Panc1 (cell line): ENCODE results near the gene KRIT1. TPM values are rescaled to one million over a fixed set of nuclear protein-coding genes. Genes with fewer than 3 reads are reported as not detected.

Source experiments
- ATAC-seq: fragments of 200-7000 bp; cut with Tn5 transposase; 2 replicates; pipeline ENCODE4 v1.9.1; 2020; ENCODE audit warnings: mild to moderate bottlenecking, moderate library complexity
- BruUV-seq: library from RNA; stranded (reverse); fragments of 400-500 nt; replicated peaks from 2 replicates; lab custom pipeline; 2021; lab: Mats Ljungman, UMichigan
- CTCF ChIA-PET: fragments of 300-600 bp; sonication (Branson Sonifier 250); formaldehyde crosslinking; loops from one replicate; lab custom pipeline; 2022; ENCODE audit warnings: antibody characterized with exemption; lab: Charles Lee
- POLR2A ChIA-PET: fragments of 300-600 bp; sonication (Branson Sonifier 250); formaldehyde crosslinking; loops from one replicate; lab custom pipeline; 2022; ENCODE audit warnings: antibody characterized with exemption; lab: Charles Lee
- DNase-seq: peaks from one replicate; pipeline ENCODE4 v3.0.0-alpha.2; 2010; ENCODE audit warnings: low read depth, low spot score
- H3K27ac ChIP-seq: 2 replicates; pipeline ENCODE4 v1.5.1; 2011; ENCODE audit warnings: mild to moderate bottlenecking, low read length, inconsistent platforms
- H3K27me3 ChIP-seq: fragments of 200-500 bp; sonication (Bioruptor generic); 2 replicates; pipeline ENCODE4 v1.6.0; 2014; ENCODE audit warnings: low read length, inconsistent platforms; ENCODE audit not compliant: control insufficient read depth, insufficient read depth
- H3K36me3 ChIP-seq: fragments of 200-500 bp; sonication (Bioruptor generic); 2 replicates; pipeline ENCODE4 v1.5.1; 2014; ENCODE audit warnings: inconsistent platforms, mild to moderate bottlenecking, low read length, moderate library complexity; ENCODE audit not compliant: control insufficient read depth, insufficient read depth
- H3K4me1 ChIP-seq: 2 replicates; pipeline ENCODE4 v1.5.1; 2011; ENCODE audit warnings: inconsistent platforms, mild to moderate bottlenecking, low read length, moderate library complexity; ENCODE audit not compliant: control insufficient read depth, insufficient read depth
- H3K4me3 ChIP-seq, 2 experiments: 2 replicates each; pipeline ENCODE4 v1.5.1; 2011 to 2012; ENCODE audit warnings: low read depth in 2 of 2, low read length in 2 of 2, mild to moderate bottlenecking in 2 of 2, inconsistent platforms in 1 of 2, moderate library complexity in 1 of 2
- H3K9me3 ChIP-seq: fragments of 200-500 bp; sonication (Bioruptor generic); 2 replicates; pipeline ENCODE4 v1.5.1; 2014; ENCODE audit warnings: low read depth, mild to moderate bottlenecking, inconsistent platforms, low read length, moderate library complexity; ENCODE audit not compliant: control insufficient read depth, insufficient read depth
- POLR2AphosphoS5 ChIP-seq: IDR thresholded peaks from 2 replicates; pipeline ENCODE4 v1.6.1; 2012; ENCODE audit warnings: mild to moderate bottlenecking, low read depth, low read length, moderate library complexity
- SIN3A ChIP-seq: IDR thresholded peaks from 2 replicates; pipeline ENCODE4 v1.6.1; 2012; ENCODE audit warnings: low read depth, mild to moderate bottlenecking, low read length, moderate library complexity, borderline replicate concordance; ENCODE audit not compliant: insufficient read depth
- TCF7L2 ChIP-seq: IDR thresholded peaks from 2 replicates; pipeline ENCODE4 v1.6.1; 2011; ENCODE audit warnings: mild to moderate bottlenecking, low read depth, low read length, inconsistent platforms
- in situ Hi-C: cut with HindIII; loops from 2 replicates; pipeline ENCODE4 v1.10.0; 2016; ENCODE audit warnings: low sequenced_read_pairs, low pct_unique_long_range_greater_than_20kb
- intact Hi-C: fragments of 100-400 bp; cut with micrococcal nuclease; formaldehyde crosslinking; loops from one replicate; pipeline ENCODE4 v1.10.0; 2022; ENCODE audit not compliant: unreplicated experiment
- total RNA-seq: library from RNA; stranded (reverse); gene quantifications from one replicate; pipeline ENCODE4 v1.2.1, GENCODE V29; 2021; ENCODE audit not compliant: unreplicated experiment
- TF ChIP-seq, protein P1 (sequence below): fragments of 450-650 bp; IDR thresholded peaks from 2 replicates; pipeline ENCODE4 v1.5.1; 2017; ENCODE audit warnings: mild to moderate bottlenecking
- TF ChIP-seq, protein P2 (sequence below), 2 experiments: IDR thresholded peaks; 2 replicates each; pipeline ENCODE4 v1.6.1; 2011 to 2012; ENCODE audit warnings: low read depth in 2 of 2, control low read depth in 1 of 2, low read length in 1 of 2, mild to moderate bottlenecking in 1 of 2, moderate library complexity in 1 of 2; ENCODE audit not compliant: insufficient read depth in 1 of 2

KRIT1 gene
- total RNA-seq, 1 experiment from 2014 or later: 50.1 TPM

DNA sequence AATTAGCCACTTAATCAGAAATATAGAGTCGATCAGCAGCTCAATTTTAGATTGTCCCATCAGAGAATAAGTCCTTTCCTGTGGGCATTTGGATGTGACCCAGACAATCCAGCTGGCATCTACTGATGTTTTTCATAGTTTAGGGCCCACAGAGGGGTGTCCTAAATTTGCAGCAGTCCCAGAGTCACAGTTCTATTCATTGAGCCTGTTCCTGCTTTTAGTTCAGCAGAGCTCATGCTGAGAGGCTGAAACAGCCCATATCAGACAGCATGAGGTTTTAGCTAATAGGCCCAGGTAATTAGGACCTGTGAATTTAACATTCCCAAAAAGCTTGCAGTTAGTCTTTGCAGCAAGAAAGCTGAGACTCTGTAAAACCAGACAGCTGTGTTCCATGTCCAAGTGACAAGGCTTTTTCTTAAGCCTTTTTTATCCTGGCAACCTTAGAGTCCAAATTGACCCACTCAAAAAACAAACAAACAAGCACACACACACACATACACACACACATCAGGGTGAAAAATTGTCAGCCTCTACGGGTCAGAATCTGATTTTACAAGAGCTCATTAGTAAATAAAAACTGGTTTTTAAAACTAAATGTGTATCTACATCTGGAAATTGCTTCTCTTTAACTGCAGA, 33.8 kb upstream of the KRIT1 start:
- CTCF ChIA-PET: no interaction called here

DNA sequence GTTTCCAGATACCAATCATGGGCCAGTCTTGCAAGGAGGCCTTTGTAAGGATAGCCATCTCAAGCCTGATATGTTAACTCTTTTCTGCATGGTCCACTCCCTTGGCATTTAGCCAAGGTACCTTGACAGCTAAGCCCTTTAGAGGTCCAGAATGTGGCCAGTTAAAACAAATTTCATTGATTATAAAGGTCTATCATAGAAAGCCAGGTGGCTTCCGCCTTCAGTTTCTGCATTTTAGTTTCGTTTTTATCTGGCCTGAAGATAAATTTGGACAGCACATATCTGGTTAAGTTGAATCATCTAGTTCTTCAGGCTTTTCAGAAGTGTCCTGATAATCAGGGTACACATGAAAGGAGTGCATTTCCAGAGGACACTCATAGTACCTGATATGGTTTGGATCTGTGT, 30.7 kb upstream of the KRIT1 start:
- no peak for DNase-seq
- H3K9me3 ChIP-seq: no peaks in the 10 kb centered on the region
- CTCF ChIA-PET: no interaction called here
- no peak overlapping the region for H3K4me3 ChIP-seq
- POLR2A ChIA-PET: no interaction called here
- H3K4me1 ChIP-seq: no peaks in the 10 kb centered on the region
- no peaks in the 10 kb centered on the region for H3K27me3 ChIP-seq
- no peak for ATAC-seq
- no peaks in the 10 kb centered on the region for H3K36me3 ChIP-seq
- in situ Hi-C loops (no loop called here), intact Hi-C loops (no loop called here)
- H3K27ac ChIP-seq: no peak overlapping the region
- no TSS peak for BruUV-seq
- TF ChIP-seq TCF7L2 (no peak), POLR2AphosphoS5 (no peak), SIN3A (no peak)
- TF ChIP-seq, protein P1, sequence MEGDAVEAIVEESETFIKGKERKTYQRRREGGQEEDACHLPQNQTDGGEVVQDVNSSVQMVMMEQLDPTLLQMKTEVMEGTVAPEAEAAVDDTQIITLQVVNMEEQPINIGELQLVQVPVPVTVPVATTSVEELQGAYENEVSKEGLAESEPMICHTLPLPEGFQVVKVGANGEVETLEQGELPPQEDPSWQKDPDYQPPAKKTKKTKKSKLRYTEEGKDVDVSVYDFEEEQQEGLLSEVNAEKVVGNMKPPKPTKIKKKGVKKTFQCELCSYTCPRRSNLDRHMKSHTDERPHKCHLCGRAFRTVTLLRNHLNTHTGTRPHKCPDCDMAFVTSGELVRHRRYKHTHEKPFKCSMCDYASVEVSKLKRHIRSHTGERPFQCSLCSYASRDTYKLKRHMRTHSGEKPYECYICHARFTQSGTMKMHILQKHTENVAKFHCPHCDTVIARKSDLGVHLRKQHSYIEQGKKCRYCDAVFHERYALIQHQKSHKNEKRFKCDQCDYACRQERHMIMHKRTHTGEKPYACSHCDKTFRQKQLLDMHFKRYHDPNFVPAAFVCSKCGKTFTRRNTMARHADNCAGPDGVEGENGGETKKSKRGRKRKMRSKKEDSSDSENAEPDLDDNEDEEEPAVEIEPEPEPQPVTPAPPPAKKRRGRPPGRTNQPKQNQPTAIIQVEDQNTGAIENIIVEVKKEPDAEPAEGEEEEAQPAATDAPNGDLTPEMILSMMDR: no peak
- TF ChIP-seq, protein P2, sequence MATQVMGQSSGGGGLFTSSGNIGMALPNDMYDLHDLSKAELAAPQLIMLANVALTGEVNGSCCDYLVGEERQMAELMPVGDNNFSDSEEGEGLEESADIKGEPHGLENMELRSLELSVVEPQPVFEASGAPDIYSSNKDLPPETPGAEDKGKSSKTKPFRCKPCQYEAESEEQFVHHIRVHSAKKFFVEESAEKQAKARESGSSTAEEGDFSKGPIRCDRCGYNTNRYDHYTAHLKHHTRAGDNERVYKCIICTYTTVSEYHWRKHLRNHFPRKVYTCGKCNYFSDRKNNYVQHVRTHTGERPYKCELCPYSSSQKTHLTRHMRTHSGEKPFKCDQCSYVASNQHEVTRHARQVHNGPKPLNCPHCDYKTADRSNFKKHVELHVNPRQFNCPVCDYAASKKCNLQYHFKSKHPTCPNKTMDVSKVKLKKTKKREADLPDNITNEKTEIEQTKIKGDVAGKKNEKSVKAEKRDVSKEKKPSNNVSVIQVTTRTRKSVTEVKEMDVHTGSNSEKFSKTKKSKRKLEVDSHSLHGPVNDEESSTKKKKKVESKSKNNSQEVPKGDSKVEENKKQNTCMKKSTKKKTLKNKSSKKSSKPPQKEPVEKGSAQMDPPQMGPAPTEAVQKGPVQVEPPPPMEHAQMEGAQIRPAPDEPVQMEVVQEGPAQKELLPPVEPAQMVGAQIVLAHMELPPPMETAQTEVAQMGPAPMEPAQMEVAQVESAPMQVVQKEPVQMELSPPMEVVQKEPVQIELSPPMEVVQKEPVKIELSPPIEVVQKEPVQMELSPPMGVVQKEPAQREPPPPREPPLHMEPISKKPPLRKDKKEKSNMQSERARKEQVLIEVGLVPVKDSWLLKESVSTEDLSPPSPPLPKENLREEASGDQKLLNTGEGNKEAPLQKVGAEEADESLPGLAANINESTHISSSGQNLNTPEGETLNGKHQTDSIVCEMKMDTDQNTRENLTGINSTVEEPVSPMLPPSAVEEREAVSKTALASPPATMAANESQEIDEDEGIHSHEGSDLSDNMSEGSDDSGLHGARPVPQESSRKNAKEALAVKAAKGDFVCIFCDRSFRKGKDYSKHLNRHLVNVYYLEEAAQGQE (IDR thresholded peaks at IDR 0.05; ENCODE audit: insufficient read depth in 1 of 2, low read depth in 2 of 2, low read length in 1 of 2): no peak

More for the DNA sequence above, 33.8 kb upstream of the KRIT1 start:
- DNase-seq (no peak), ATAC-seq (no peak)
- no peaks in the 10 kb centered on the region for H3K36me3 ChIP-seq
- H3K27me3 ChIP-seq: no peaks in the 10 kb centered on the region
- intact Hi-C loops (no loop called here), in situ Hi-C loops (no loop called here)
- no peaks in the 10 kb centered on the region for H3K9me3 ChIP-seq
- H3K4me1 ChIP-seq: no peaks in the 10 kb centered on the region
- no peak overlapping the region for H3K4me3 ChIP-seq
- TF ChIP-seq TCF7L2 (no peak), SIN3A (no peak), POLR2AphosphoS5 (no peak)
- TF ChIP-seq, protein P1: no peak
- TF ChIP-seq, protein P2 (IDR thresholded peaks at IDR 0.05; ENCODE audit: insufficient read depth in 1 of 2, low read depth in 2 of 2, low read length in 1 of 2): no peak
- no TSS peak for BruUV-seq
- no peak overlapping the region for H3K27ac ChIP-seq
- POLR2A ChIA-PET: interaction anchor here (0.6 kb wide), 1 partner anchor 27 kb away, joined by 4 read pairs; no protein-coding TSS in a partner anchor
